Uterus (tissue), 2 donors: ENCODE measurements around the gene C8G.

Experiments used
- POLR2A ChIP-seq, 2 donors: fragments of 450-650 bp; IDR thresholded peaks; one replicate each; pipeline ENCODE4 v1.6.1; 2016; ENCODE audit warnings: antibody characterized with exemption in 2 of 2, mild to moderate bottlenecking in 1 of 2, moderate library complexity in 1 of 2
- TF ChIP-seq, protein P1 (sequence below), 4 experiments: fragments of 200-600 bp in 2 of 4; fragments of 450-650 bp in 2 of 4; sonication (generic) in 2 of 4; IDR thresholded peaks; one replicate each; pipeline ENCODE4 v1.5.1; 2016 to 2019; ENCODE audit warnings: antibody characterized with exemption in 4 of 4, mild to moderate bottlenecking in 2 of 4, moderate library complexity in 1 of 4

- TF ChIP-seq, protein P1, sequence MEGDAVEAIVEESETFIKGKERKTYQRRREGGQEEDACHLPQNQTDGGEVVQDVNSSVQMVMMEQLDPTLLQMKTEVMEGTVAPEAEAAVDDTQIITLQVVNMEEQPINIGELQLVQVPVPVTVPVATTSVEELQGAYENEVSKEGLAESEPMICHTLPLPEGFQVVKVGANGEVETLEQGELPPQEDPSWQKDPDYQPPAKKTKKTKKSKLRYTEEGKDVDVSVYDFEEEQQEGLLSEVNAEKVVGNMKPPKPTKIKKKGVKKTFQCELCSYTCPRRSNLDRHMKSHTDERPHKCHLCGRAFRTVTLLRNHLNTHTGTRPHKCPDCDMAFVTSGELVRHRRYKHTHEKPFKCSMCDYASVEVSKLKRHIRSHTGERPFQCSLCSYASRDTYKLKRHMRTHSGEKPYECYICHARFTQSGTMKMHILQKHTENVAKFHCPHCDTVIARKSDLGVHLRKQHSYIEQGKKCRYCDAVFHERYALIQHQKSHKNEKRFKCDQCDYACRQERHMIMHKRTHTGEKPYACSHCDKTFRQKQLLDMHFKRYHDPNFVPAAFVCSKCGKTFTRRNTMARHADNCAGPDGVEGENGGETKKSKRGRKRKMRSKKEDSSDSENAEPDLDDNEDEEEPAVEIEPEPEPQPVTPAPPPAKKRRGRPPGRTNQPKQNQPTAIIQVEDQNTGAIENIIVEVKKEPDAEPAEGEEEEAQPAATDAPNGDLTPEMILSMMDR (IDR thresholded peaks at IDR 0.05): no peak
- TF ChIP-seq POLR2A (IDR thresholded peaks at IDR 0.05): no peak
These were observed 8.1 kb downstream of the C8G start for GRCh38 chr9:136952876-136953770.
